ENCODE measurements around the gene MRTFB.

DNA sequence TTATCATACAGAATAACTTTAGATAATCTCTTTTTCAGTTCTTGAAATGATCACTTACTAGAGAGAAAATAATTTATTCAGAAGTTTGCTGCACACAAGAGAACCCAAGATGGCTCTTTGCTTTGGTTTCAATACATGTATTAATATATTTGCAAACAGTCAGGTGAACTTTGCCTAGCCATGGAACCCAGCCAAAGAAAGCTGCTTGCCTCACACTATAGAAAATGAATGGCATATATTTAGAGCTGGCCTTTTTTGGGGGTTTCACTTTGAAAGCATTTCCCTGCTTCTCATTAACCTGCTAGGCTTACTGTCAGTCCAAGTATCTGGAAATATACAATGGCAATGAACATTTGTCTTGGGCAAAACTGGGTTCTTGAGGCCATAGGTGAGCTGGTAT lies 75.3 kb downstream of the MRTFB start:
- TF ChIP-seq, protein P1, sequence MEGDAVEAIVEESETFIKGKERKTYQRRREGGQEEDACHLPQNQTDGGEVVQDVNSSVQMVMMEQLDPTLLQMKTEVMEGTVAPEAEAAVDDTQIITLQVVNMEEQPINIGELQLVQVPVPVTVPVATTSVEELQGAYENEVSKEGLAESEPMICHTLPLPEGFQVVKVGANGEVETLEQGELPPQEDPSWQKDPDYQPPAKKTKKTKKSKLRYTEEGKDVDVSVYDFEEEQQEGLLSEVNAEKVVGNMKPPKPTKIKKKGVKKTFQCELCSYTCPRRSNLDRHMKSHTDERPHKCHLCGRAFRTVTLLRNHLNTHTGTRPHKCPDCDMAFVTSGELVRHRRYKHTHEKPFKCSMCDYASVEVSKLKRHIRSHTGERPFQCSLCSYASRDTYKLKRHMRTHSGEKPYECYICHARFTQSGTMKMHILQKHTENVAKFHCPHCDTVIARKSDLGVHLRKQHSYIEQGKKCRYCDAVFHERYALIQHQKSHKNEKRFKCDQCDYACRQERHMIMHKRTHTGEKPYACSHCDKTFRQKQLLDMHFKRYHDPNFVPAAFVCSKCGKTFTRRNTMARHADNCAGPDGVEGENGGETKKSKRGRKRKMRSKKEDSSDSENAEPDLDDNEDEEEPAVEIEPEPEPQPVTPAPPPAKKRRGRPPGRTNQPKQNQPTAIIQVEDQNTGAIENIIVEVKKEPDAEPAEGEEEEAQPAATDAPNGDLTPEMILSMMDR (IDR thresholded peaks at IDR 0.05), result no peak
- TF ChIP-seq POLR2A (IDR thresholded peaks at IDR 0.05), result no peak
